Right lung (tissue), 5 donors: ENCODE results near the gene KCNA2. TPM values are rescaled to one million over a fixed set of nuclear protein-coding genes. Genes with fewer than 3 reads are reported as not detected.

Experiments
- DNase-seq, 2 donors: peaks; one replicate each; pipeline ENCODE4 v3.0.0-alpha.2; 2013
- polyA plus RNA-seq, 5 donors: library from polyadenylated mRNA; unstranded; fragments of 120-200 nt; gene quantifications; one replicate each; pipeline versions ENCODE4 v1.2.1 to v1.2.3, GENCODE V29; 2013; ENCODE audit warnings: inconsistent platforms in 1 of 5, low replicate concordance in 1 of 5; ENCODE audit not compliant: insufficient read length in 5 of 5, insufficient read depth in 1 of 5

Gene KCNA2
- polyA plus RNA-seq, 5 donors, result 0.62 to 0.99 (median 0.81) TPM

- peak in 1 of 2 donors; percentile 53 for DNase-seq
These were observed 24.9 kb upstream of the KCNA2 start for GRCh38 chr1:110630839-110631663.

GRCh38 chr1:110628323-110629105 is 22.4 kb upstream of the KCNA2 start:
- no peak for DNase-seq

- DNase-seq, result no peak
These were observed 21.6 kb upstream of the KCNA2 start for GRCh38 chr1:110627764-110628163.

- no peak for DNase-seq
These were observed 20.7 kb upstream of the KCNA2 start for GRCh38 chr1:110626889-110627288.

GRCh38 chr1:110620686-110621085 is 14.5 kb upstream of the KCNA2 start:
- DNase-seq, result no peak

- no peak for DNase-seq
These were observed 14.1 kb upstream of the KCNA2 start for GRCh38 chr1:110620250-110620615.

- peak in 1 of 2 donors; percentile 59 for DNase-seq
These were observed 13.5 kb upstream of the KCNA2 start for GRCh38 chr1:110619412-110620249.

- DNase-seq, result no peak
These were observed 12.5 kb upstream of the KCNA2 start for GRCh38 chr1:110618668-110619067.

GRCh38 chr1:110617589-110617988 is 11.4 kb upstream of the KCNA2 start:
- no peak for DNase-seq

- DNase-seq, result no peak
These were observed 11.0 kb upstream of the KCNA2 start for GRCh38 chr1:110617116-110617515.

- no peak for DNase-seq
These were observed 10.4 kb upstream of the KCNA2 start for GRCh38 chr1:110616587-110616986.

GRCh38 chr1:110615548-110616130 is 9.5 kb upstream of the KCNA2 start:
- DNase-seq, result peak in 1 of 2 donors; percentile 45

GRCh38 chr1:110612060-110612745 is 6.0 kb upstream of the KCNA2 start:
- no peak for DNase-seq

- DNase-seq, result no peak
These were observed 4.6 kb upstream of the KCNA2 start for GRCh38 chr1:110610696-110611286.

- no peak for DNase-seq
These were observed 3.9 kb upstream of the KCNA2 start for GRCh38 chr1:110610084-110610483.

GRCh38 chr1:110608247-110608646 is 2.1 kb upstream of the KCNA2 start:
- DNase-seq, result no peak

GRCh38 chr1:110607536-110608230 is 1.5 kb upstream of the KCNA2 start:
- DNase-seq, result no peak

- no peak for DNase-seq
These were observed 738 bp upstream of the KCNA2 start for GRCh38 chr1:110606657-110607535.

- no peak for DNase-seq
These were observed 712 bp downstream of the KCNA2 start for GRCh38 chr1:110605446-110605845.
